Natural killer cell treated with Interleukin-12 subunit alpha and Interleukin-12 subunit beta and Interleukin-15 and Interleukin-18, amount 100 ng/mL, for 72 hours (primary cell): ENCODE data around the gene USO1. TPM values are rescaled to one million over a fixed set of nuclear protein-coding genes. Genes with fewer than 3 reads are reported as not detected.
A peak's percentile ranks its signal among the peaks of the same experiment; 100 is the strongest.
"Not testable (repeated sequence)": the region's sequence is repeated elsewhere in the genome, so short reads cannot be mapped to it uniquely, and the experiment has no call there.

Experiments used
- ATAC-seq, 2 donors: fragments of 150-1000 bp; cut with Tn5 transposase in 1 of 2; sonication (Bioruptor Pico), chemical (Tn5 transposase) in 1 of 2; 2 replicates each; pipeline ENCODE4 v1.10.0; 2021
- DNase-seq: peaks from one replicate; pipeline ENCODE4 v3.0.0; 2022; ENCODE audit warnings: low spot score
- H3K27ac Mint-ChIP-seq, 2 donors: 1 replicate in 1 of 2; 2 replicates in 1 of 2; pipeline ENCODE4 v1.8.0; 2022; ENCODE audit warnings: mixed read lengths in 2 of 2, mild to moderate bottlenecking in 1 of 2, moderate library complexity in 1 of 2
- H3K27me3 Mint-ChIP-seq, 2 donors: 1 replicate in 1 of 2; 2 replicates in 1 of 2; pipeline ENCODE4 v1.8.0; 2022; ENCODE audit warnings: mixed read lengths in 2 of 2
- H3K36me3 Mint-ChIP-seq: one replicate; pipeline ENCODE4 v1.8.0; 2022; ENCODE audit warnings: mixed read lengths
- H3K4me1 Mint-ChIP-seq, 2 donors: 1 replicate in 1 of 2; 2 replicates in 1 of 2; pipeline ENCODE4 v1.8.0; 2022; ENCODE audit warnings: low read depth in 2 of 2, mixed read lengths in 2 of 2, mild to moderate bottlenecking in 1 of 2
- H3K4me3 Mint-ChIP-seq: one replicate; pipeline ENCODE4 v1.8.0; 2022; ENCODE audit warnings: mixed read lengths
- H3K9me3 Mint-ChIP-seq: 2 replicates; pipeline ENCODE4 v1.8.0; 2022; ENCODE audit warnings: mixed read lengths
- total RNA-seq, 2 donors: library from RNA; stranded (reverse); gene quantifications; one replicate each; pipeline ENCODE4 v1.2.3, GENCODE V29; 2022

Gene USO1
- total RNA-seq, 2 donors from 2014 or later, result 49.6 to 59.4 TPM

GRCh38 chr4:75745721-75746199, 21.4 kb downstream of the USO1 start:
- ATAC-seq (no peak), DNase-seq (no peak)
- Mint-ChIP-seq H3K4me3 (no peak overlapping the region), H3K4me1 (peaks cover 13 to 18% of the 10 kb centered on the region in 2 donors), H3K27me3 (no peaks in the 10 kb centered on the region), H3K36me3 (no peaks in the 10 kb centered on the region), H3K27ac (no peak overlapping the region), H3K9me3 (no peaks in the 10 kb centered on the region)

DNA sequence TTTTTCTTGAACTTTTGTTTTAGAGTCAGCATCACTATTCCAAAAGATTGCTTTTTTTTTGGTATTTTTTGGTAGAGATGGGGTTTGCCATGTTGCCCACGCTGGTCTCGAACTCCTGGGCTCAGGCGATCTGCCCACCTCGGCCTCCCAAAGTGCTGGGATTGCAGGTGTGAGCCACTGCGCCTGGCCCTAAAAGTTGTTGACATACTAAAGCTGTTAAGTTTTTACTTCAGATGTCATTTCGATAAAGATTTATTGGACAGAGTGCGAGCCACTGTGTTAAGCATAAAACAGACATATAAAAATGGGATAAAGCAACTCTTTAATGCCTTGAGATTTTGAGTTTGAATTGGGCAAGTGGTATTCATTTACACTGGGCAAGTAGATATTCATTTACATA, 28.3 kb downstream of the USO1 start:
- Mint-ChIP-seq H3K4me1 (peaks cover 0 to 3% of the 10 kb centered on the region in 2 donors), H3K4me3 (no peak overlapping the region), H3K9me3 (no peaks in the 10 kb centered on the region), H3K27me3 (no peaks in the 10 kb centered on the region), H3K27ac (no peak overlapping the region), H3K36me3 (peaks cover 11% of the 10 kb centered on the region)
- ATAC-seq (no peak), DNase-seq (no peak)

DNA sequence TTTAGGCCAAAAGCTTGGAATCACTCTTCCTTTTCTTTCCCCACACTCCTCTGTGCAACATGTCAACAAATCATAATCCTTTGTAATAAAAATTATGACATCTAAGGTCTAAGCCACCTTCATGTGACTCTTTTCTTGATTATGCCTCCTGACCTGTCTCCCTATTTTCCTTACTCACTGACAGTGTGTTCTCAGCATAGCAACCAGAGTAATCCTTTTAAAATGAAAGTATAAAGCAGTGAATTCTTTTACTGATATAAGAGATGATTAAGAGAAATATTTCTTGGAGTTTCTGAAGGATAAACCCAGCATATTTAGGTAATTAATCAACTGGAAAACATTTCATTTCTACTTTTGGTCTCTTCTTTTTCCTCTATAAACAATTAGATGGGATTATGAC, 44.7 kb downstream of the USO1 start:
- Mint-ChIP-seq H3K9me3 (no peaks in the 10 kb centered on the region), H3K36me3 (peaks cover 4% of the 10 kb centered on the region), H3K4me1 (peaks cover 4 to 6% of the 10 kb centered on the region in 2 donors), H3K27ac (no peak overlapping the region), H3K4me3 (no peak overlapping the region), H3K27me3 (no peaks in the 10 kb centered on the region)
- ATAC-seq (no peak), DNase-seq (no peak)

GRCh38 chr4:75771607-75772006, 47.2 kb downstream of the USO1 start:
- Mint-ChIP-seq H3K36me3 (peaks cover 27% of the 10 kb centered on the region), H3K4me1 (peaks cover 6 to 10% of the 10 kb centered on the region in 2 donors), H3K27ac (no peak overlapping the region), H3K27me3 (no peaks in the 10 kb centered on the region), H3K4me3 (no peak overlapping the region), H3K9me3 (peaks cover 6% of the 10 kb centered on the region)
- ATAC-seq, result no peak
- no peak for DNase-seq

DNA sequence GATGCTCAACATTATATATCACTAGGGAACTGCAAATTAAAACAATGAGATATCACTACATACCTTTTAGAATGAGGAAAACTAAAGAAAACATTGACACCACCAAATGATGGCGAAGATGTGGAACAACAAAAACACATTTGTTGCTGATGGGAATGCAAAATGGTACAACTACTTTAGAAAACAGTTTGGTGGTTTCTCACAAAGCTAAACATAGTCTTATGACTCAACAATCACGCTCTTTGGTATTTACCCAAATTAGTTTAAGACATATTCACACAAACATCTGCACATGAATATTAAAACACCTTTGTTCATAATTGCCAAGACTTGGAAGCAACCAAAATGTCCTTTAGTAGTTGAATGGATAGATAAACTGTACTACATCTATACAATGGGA, 53.2 kb downstream of the USO1 start:
- DNase-seq, result no peak
- Mint-ChIP-seq H3K4me3 (no peak overlapping the region), H3K36me3 (peaks cover 33% of the 10 kb centered on the region), H3K27ac (no peak overlapping the region), H3K4me1 (peaks cover 6 to 11% of the 10 kb centered on the region in 2 donors), H3K9me3 (peaks cover 6% of the 10 kb centered on the region), H3K27me3 (no peaks in the 10 kb centered on the region)
- ATAC-seq, result no peak

DNA sequence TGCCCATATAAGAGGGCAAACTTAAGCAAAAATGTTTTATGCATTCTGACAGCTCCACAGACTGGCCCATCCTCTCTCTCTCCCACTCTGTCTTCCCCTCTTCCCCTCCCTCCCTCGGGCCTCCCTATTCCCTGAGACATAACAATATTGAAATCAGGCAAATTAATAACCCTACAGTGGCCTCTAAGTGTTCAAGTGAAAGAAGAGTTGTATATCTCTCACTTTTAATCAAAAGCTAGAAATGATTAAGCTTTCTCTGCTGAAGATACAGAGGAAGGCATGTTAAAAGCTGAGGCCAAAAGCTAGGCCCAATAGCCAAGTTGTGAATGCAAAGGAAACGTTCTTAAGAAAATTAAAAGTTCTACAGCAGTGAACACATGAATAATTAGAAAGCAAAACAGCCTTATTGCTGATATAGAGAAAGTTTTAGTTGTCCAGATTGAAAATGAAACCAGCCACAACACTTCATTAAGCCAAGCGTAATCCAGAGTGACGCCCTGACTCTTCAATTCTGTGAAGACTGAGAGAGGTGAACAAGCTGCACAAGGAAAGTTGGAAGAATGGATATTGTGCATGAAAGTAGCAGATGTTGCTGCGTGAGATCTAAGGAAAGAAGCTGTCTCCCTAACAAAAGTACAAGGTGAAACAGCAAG, 54.9 kb downstream of the USO1 start:
- peak in 1 of 2 donors; percentile 66 for ATAC-seq
- peaks cover 34% of the 10 kb centered on the region for H3K36me3 Mint-ChIP-seq
- H3K9me3 Mint-ChIP-seq, result peaks cover 6% of the 10 kb centered on the region
- peak overlapping the region; percentile 5 to 49 for H3K27ac Mint-ChIP-seq
- DNase-seq, result no peak
- no peaks in the 10 kb centered on the region for H3K27me3 Mint-ChIP-seq
- peaks cover 6 to 11% of the 10 kb centered on the region in 2 donors for H3K4me1 Mint-ChIP-seq
- no peak overlapping the region for H3K4me3 Mint-ChIP-seq

DNA sequence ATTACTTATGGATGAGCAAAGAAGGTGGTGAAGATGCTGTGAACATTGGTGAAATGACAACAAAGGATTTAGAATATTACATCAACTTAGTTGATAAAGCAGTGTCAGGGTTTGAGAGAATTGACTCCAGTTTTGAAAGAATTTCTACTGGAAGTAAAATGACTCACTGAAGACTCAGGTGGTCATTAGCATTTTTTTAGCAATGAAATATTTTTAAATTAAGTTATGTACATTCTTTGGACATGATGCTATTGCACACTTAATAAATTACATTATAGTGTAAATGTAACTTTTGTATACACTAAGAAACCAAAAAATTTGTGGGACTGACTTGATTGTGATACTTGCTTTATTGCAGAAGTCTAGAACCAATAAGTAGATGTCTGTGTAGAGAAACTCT, 56.9 kb downstream of the USO1 start:
- Mint-ChIP-seq H3K27ac (no peak overlapping the region), H3K4me1 (peaks cover 0 to 11% of the 10 kb centered on the region in 2 donors), H3K9me3 (no peaks in the 10 kb centered on the region), H3K36me3 (peaks cover 13% of the 10 kb centered on the region), H3K4me3 (no peak overlapping the region), H3K27me3 (no peaks in the 10 kb centered on the region)
- DNase-seq, result no peak
- no peak for ATAC-seq

GRCh38 chr4:75786526-75786925, 62.1 kb downstream of the USO1 start:
- no peaks in the 10 kb centered on the region for H3K4me1 Mint-ChIP-seq
- DNase-seq (no peak), ATAC-seq (no peak)
- no peak overlapping the region for H3K27ac Mint-ChIP-seq
- no peak overlapping the region for H3K4me3 Mint-ChIP-seq
- no peaks in the 10 kb centered on the region for H3K9me3 Mint-ChIP-seq
- H3K36me3 Mint-ChIP-seq, result peaks cover 23% of the 10 kb centered on the region
- H3K27me3 Mint-ChIP-seq, result no peaks in the 10 kb centered on the region

DNA sequence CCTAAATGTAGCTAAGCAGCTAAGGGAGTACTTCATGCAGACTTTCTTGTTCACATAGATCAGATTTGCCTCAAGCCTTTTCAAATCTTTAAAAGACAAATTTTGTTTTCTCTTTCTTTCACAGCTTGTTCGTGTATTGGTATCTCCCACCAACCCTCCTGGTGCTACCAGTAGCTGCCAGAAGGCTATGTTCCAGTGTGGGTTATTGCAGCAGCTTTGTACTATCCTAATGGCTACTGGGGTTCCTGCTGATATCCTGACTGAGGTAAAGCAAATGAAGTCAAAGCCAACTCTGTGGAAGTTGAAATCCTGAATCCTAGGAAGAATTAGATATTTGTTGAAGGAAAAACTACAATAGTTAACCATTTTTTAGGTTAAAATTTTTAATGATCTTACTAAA, 62.6 kb downstream of the USO1 start:
- H3K4me1 Mint-ChIP-seq, result no peaks in the 10 kb centered on the region
- H3K27me3 Mint-ChIP-seq, result no peaks in the 10 kb centered on the region
- peaks cover 19% of the 10 kb centered on the region for H3K36me3 Mint-ChIP-seq
- H3K27ac Mint-ChIP-seq, result no peak overlapping the region
- no peak overlapping the region for H3K4me3 Mint-ChIP-seq
- no peaks in the 10 kb centered on the region for H3K9me3 Mint-ChIP-seq
- DNase-seq (no peak), ATAC-seq (no peak)

DNA sequence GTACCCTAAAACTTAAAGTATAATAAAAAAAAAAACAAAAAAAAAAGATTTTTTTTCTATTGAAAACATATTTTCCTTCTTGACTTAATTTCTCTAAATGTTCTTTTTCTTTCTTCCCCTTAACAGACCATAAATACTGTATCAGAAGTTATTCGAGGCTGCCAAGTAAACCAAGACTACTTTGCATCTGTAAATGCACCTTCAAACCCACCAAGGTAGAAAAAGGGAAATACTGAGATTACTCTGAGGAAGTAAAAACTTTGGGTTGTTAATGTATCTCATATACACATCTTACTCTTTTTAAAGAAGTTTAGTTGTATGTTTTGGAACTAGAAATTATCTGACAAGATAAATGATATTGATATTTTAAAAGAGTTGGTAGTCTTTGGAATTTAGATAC, 65.6 kb downstream of the USO1 start:
- Mint-ChIP-seq H3K27ac (no peak overlapping the region), H3K27me3 (no peaks in the 10 kb centered on the region), H3K4me3 (no peak overlapping the region), H3K36me3 (peaks cover 12% of the 10 kb centered on the region), H3K9me3 (no peaks in the 10 kb centered on the region), H3K4me1 (no peaks in the 10 kb centered on the region)
- ATAC-seq (no peak), DNase-seq (no peak)

DNA sequence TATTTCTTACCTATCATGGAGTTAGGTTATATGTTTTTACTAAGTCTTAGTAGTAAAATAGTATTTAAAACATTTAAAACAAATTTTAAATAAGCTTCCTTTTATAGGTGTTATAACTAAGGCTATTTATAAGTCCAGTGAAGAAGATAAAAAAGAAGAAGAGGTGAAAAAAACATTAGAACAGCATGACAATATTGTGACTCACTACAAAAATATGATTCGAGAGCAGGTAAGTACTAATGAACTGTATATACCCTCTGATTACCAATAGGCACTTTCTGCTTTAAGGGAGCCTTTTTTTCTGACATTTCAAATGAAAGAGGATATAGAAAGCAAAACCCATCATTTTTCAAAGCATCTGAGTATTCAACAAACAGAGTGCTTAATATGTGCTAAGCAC, 76.6 kb downstream of the USO1 start:
- H3K27me3 Mint-ChIP-seq, result no peaks in the 10 kb centered on the region
- no peak for ATAC-seq
- no peaks in the 10 kb centered on the region for H3K9me3 Mint-ChIP-seq
- H3K4me1 Mint-ChIP-seq, result no peaks in the 10 kb centered on the region
- H3K36me3 Mint-ChIP-seq, result peaks cover 15% of the 10 kb centered on the region
- H3K4me3 Mint-ChIP-seq, result no peak overlapping the region
- no peak for DNase-seq
- H3K27ac Mint-ChIP-seq, result no peak overlapping the region

DNA sequence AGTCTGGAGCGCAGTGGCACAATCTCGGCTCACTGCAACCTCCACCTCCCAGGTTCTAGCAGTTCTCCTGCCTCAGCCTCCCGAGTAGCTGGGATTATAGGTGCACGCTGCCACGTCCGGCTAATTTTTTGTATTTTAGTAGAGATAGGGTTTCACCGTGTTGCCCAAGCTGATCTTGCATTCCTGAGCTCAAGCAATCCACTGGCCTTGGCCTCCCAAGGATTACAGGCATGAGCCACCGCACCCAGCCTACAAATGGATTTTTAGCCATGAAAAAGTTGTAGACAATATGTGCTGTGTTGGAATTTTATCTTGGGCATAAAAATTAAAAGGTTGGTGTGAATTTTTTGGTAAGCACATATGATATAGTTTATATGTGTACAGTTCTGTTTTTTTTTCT, 81.7 kb downstream of the USO1 start:
- DNase-seq, ATAC-seq, H3K4me3 Mint-ChIP-seq, H3K27me3 Mint-ChIP-seq, H3K9me3 Mint-ChIP-seq, H3K4me1 Mint-ChIP-seq, H3K27ac Mint-ChIP-seq: not testable (repeated sequence)
- peaks cover 29% of the 10 kb centered on the region for H3K36me3 Mint-ChIP-seq

GRCh38 chr4:75817901-75818300, 93.5 kb downstream of the USO1 start:
- H3K9me3 Mint-ChIP-seq, result no peaks in the 10 kb centered on the region
- DNase-seq (no peak), ATAC-seq (no peak)
- H3K4me1 Mint-ChIP-seq, result no peaks in the 10 kb centered on the region
- H3K4me3 Mint-ChIP-seq, result no peak overlapping the region
- H3K27me3 Mint-ChIP-seq, result no peaks in the 10 kb centered on the region
- no peak overlapping the region for H3K27ac Mint-ChIP-seq
- peaks cover 7% of the 10 kb centered on the region for H3K36me3 Mint-ChIP-seq

DNA sequence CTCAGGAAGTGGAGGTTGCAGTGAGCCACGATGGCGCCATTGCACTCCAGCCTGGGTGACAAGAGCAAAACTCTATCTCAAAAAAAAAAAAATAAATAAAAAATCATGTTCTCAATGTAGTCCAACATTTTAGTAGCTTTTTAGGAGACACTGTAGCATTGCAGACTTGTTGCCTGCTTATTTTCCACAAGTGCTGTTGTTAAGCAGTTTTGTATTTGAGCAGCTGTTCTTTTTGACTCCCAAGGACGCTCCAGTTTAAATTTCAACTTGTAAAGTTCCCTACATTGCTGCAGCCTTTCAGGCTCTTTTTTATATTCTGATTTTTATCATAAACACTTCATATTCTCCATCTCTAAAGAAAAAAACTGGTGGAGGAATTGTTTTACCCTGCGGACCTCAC, 94.7 kb downstream of the USO1 start:
- no peak overlapping the region for H3K27ac Mint-ChIP-seq
- DNase-seq (no peak), ATAC-seq (no peak)
- H3K36me3 Mint-ChIP-seq, result peaks cover 7% of the 10 kb centered on the region
- H3K27me3 Mint-ChIP-seq, result no peaks in the 10 kb centered on the region
- no peak overlapping the region for H3K4me3 Mint-ChIP-seq
- no peaks in the 10 kb centered on the region for H3K4me1 Mint-ChIP-seq
- no peaks in the 10 kb centered on the region for H3K9me3 Mint-ChIP-seq

- Mint-ChIP-seq H3K9me3 (no peaks in the 10 kb centered on the region), H3K36me3 (no peaks in the 10 kb centered on the region), H3K27me3 (no peaks in the 10 kb centered on the region), H3K4me1 (no peaks in the 10 kb centered on the region), H3K4me3 (no peak overlapping the region), H3K27ac (no peak overlapping the region)
- no peak for DNase-seq
- no peak for ATAC-seq
Observed at GRCh38 chr4:75820197-75820596, 95.8 kb downstream of the USO1 start.
